ENCODE measurements around the gene UGCG. TPM values are rescaled to one million over a fixed set of nuclear protein-coding genes. Genes with fewer than 3 reads are reported as not detected.

UGCG gene
- total RNA-seq, 1 experiment from 2014 or later, result 23.3 TPM

DNA sequence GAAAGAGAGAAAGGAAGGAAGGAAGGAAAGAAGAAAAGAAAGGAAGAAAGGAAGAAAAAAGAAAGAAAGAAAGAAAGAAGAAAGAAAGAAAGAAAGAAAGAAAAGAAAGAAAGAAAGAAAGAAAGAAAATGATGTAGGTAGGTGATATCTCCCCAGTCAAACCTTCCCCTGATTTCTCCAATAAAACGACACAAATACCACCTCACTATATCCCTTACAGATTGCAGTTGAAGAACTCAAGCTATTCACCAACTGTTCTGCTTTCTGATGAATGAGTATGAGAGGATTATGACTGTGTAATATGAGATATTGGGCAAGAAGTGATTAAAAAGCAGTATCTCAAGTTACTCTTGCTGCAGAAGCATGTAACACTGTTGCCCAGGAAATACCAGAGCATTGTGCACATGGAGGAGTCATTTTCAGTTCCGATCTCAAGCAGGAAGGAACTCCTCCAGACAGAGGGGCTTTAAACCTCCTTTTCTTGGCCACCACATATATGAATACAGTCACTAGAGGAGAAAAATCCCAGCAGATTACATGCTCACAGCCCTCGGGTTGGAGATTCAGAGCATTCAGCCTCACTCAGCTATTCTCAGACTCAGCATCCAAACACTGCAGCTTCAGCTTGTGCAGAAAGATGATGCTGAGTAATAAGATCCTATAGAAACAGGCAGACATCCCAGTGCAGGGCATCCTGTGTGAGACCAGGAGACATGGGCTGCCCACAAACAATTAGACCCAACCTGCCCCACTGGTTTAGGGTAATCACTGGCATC, 61.4 kb downstream of the UGCG start:
- Mint-ChIP-seq H3K9me3 (no peaks in the 10 kb centered on the region), H3K27ac (no peak overlapping the region), H3K4me1 (peaks cover 10 to 11% of the 10 kb centered on the region in 2 experiments), H3K27me3 (ENCODE audit: low read depth) (peaks cover 22% of the 10 kb centered on the region), H3K4me3 (no peak overlapping the region), H3K36me3 (ENCODE audit: insufficient read depth in 1 of 3, low read depth in 3 of 3) (no peaks in the 10 kb centered on the region)
- no peaks in the 10 kb centered on the region for H3K23me2 ChIP-seq (ENCODE audit: insufficient read length, low read depth, low read length, poor library complexity, severe bottlenecking)
- H2AFZ ChIP-seq (ENCODE audit: low read length), result no peak overlapping the region
- no peaks in the 10 kb centered on the region for H3K79me2 ChIP-seq (ENCODE audit: insufficient read depth, low read length)
- H2BK20ac ChIP-seq (ENCODE audit: low read depth, low read length, poor library complexity, severe bottlenecking), result no peak overlapping the region
- H3K23ac ChIP-seq (ENCODE audit: insufficient read length, low read depth, low read length), result no peak overlapping the region
- H3K27me3 ChIP-seq (ENCODE audit: insufficient read depth, low read length), result no peaks in the 10 kb centered on the region
- no peaks in the 10 kb centered on the region for H3K9me3 ChIP-seq (ENCODE audit: control insufficient read depth, low read depth, low read length)
- no peaks in the 10 kb centered on the region for H4K20me1 ChIP-seq (ENCODE audit: control insufficient read depth, insufficient read depth, insufficient read length)
- H3T11ph ChIP-seq (ENCODE audit: low read length), result no peak overlapping the region
- no peak overlapping the region for H4K91ac ChIP-seq (ENCODE audit: insufficient read length, low read depth, low read length)
- no peak overlapping the region for H4K5ac ChIP-seq (ENCODE audit: insufficient read length, low read depth, low read length)
- H3K4ac ChIP-seq (ENCODE audit: low read depth, low read length), result no peak overlapping the region
- no peak overlapping the region for H4K8ac ChIP-seq (replicated peaks; ENCODE audit: insufficient read length, low read depth, low read length)
- H3K79me1 ChIP-seq (ENCODE audit: insufficient read depth, low read depth, low read length, poor library complexity, severe bottlenecking), result no peaks in the 10 kb centered on the region
- no peak overlapping the region for H3K14ac ChIP-seq (ENCODE audit: insufficient read depth, low read length)
- no peak overlapping the region for H2BK15ac ChIP-seq (ENCODE audit: low read depth, low read length)
- no peak overlapping the region for H2BK5ac ChIP-seq (ENCODE audit: insufficient read length, low read length)
- no peaks in the 10 kb centered on the region; the same call in 1 of the 2 replicates for H3K4me1 ChIP-seq (ENCODE audit: insufficient read depth, low read length)
- no peak overlapping the region for H3K56ac ChIP-seq (ENCODE audit: insufficient read length, low read depth, low read length)
- no peak overlapping the region for H3K18ac ChIP-seq (ENCODE audit: insufficient read length, low read depth, low read length)
- no peak overlapping the region for H3K27ac ChIP-seq (ENCODE audit: insufficient read length, low read depth, low read length)
- no peak overlapping the region for H2BK12ac ChIP-seq (ENCODE audit: insufficient read length, low read depth, low read length)
- no peak overlapping the region for H2BK120ac ChIP-seq (ENCODE audit: low read depth, low read length, poor library complexity, severe bottlenecking)
- TF ChIP-seq, protein P1, sequence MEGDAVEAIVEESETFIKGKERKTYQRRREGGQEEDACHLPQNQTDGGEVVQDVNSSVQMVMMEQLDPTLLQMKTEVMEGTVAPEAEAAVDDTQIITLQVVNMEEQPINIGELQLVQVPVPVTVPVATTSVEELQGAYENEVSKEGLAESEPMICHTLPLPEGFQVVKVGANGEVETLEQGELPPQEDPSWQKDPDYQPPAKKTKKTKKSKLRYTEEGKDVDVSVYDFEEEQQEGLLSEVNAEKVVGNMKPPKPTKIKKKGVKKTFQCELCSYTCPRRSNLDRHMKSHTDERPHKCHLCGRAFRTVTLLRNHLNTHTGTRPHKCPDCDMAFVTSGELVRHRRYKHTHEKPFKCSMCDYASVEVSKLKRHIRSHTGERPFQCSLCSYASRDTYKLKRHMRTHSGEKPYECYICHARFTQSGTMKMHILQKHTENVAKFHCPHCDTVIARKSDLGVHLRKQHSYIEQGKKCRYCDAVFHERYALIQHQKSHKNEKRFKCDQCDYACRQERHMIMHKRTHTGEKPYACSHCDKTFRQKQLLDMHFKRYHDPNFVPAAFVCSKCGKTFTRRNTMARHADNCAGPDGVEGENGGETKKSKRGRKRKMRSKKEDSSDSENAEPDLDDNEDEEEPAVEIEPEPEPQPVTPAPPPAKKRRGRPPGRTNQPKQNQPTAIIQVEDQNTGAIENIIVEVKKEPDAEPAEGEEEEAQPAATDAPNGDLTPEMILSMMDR (conservative IDR thresholded peaks at IDR 0.05), result no peak
- no peak for DNase-seq
- WGBS (ENCODE audit: extremely low coverage, insufficient read length, low lambda C conversion rate), result no CpG with 5 or more reads among the region's 3 CpGs
- H3K4me2 ChIP-seq (ENCODE audit: insufficient read depth, insufficient read length, low read length), result no peak overlapping the region
- H2AK5ac ChIP-seq (ENCODE audit: insufficient read length, low read length), result no peak overlapping the region
- H3K9ac ChIP-seq (ENCODE audit: extremely low read depth, insufficient read length, low read length), result no peak overlapping the region

All from H9 (cell line).